Activated B cell treated with CpG ODN at 0.5 μM for 24 hours (primary cell): ENCODE measurements around the gene PRADC1. TPM values are rescaled to one million over a fixed set of nuclear protein-coding genes. Genes with fewer than 3 reads are reported as not detected.

ENCODE experiments used
- ATAC-seq: fragments of 200-7000 bp; cut with Tn5 transposase; one replicate; pipeline ENCODE4 v1.10.0; 2021; ENCODE audit warnings: low read depth, mild to moderate bottlenecking, moderate library complexity
- CTCF ChIA-PET: fragments of 350-600 bp; sonication (Branson Sonifier 250); formaldehyde crosslinking; loops from one replicate; lab custom pipeline; 2021; ENCODE audit warnings: antibody characterized with exemption; lab: Charles Lee
- POLR2A ChIA-PET: fragments of 350-600 bp; sonication (Branson Sonifier 250); formaldehyde crosslinking; loops from one replicate; lab custom pipeline; 2021; ENCODE audit warnings: antibody characterized with exemption; lab: Charles Lee
- DNase-seq: peaks from one replicate; pipeline ENCODE4 v3.0.0; 2022
- H3K27ac Mint-ChIP-seq: one replicate; pipeline ENCODE4 v1.8.0; 2020; ENCODE audit warnings: mixed read lengths
- H3K27me3 Mint-ChIP-seq: one replicate; pipeline ENCODE4 v1.8.0; 2021; ENCODE audit warnings: mixed read lengths
- H3K36me3 Mint-ChIP-seq: one replicate; pipeline ENCODE4 v1.8.0; 2021; ENCODE audit warnings: low read depth, mixed read lengths
- H3K4me1 Mint-ChIP-seq: one replicate; pipeline ENCODE4 v1.8.0; 2021; ENCODE audit warnings: mixed read lengths
- H3K4me3 Mint-ChIP-seq: one replicate; pipeline ENCODE4 v1.8.0; 2020; ENCODE audit warnings: mild to moderate bottlenecking, mixed read lengths
- H3K9me3 Mint-ChIP-seq: one replicate; pipeline ENCODE4 v1.8.0; 2020; ENCODE audit warnings: mixed read lengths
- intact Hi-C: fragments of 100-400 bp; cut with micrococcal nuclease; formaldehyde crosslinking; loops from one replicate; pipeline ENCODE4 v1.15.1; 2024
- total RNA-seq: library from RNA; stranded (reverse); gene quantifications from 2 replicates; pipeline ENCODE4 v1.2.3, GENCODE V29; 2022
- TF ChIP-seq, protein P1 (sequence below): fragments of 200-600 bp; IDR thresholded peaks from one replicate; pipeline ENCODE4 v1.8.0; 2022; ENCODE audit warnings: antibody characterized with exemption, mild to moderate bottlenecking

The PRADC1 gene
- total RNA-seq, 1 donor from 2014 or later = 4.6 TPM

DNA sequence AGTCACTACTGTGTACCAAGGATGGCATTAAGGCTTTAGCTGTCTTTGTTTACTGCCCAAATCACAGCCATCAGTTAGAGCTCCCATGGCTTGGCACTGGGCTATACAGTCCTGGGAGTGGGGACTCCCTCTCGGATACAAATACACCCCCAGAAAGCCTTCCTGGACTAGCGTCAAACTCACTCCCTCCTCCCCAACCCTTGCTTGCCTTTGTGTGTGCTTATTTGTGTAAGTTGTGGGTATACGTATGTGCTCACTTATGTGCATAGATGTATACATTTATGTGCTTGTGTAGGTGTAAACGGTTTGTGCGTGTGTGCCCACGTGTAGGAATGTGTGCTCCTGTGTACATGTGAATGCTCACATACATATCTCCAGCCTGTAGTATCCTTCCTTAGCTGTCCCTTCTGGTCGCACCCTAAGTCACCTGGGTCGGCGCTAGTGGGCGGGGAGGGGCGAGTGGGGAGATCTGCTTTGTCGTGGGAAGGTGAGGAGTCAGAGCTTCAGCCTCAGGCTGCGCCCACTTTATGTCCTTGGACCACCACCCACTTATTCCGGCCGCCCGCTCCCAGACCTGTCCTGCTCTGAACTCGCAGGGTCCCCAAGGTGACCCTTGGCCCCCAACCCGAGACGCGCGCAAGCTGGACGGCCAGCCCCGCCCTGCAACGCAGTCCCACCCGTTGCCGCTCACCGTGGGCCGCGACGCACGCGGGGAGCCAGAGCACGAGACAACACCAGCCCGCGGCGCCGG is 461 bp downstream of the PRADC1 start:
- TF ChIP-seq, protein P1, sequence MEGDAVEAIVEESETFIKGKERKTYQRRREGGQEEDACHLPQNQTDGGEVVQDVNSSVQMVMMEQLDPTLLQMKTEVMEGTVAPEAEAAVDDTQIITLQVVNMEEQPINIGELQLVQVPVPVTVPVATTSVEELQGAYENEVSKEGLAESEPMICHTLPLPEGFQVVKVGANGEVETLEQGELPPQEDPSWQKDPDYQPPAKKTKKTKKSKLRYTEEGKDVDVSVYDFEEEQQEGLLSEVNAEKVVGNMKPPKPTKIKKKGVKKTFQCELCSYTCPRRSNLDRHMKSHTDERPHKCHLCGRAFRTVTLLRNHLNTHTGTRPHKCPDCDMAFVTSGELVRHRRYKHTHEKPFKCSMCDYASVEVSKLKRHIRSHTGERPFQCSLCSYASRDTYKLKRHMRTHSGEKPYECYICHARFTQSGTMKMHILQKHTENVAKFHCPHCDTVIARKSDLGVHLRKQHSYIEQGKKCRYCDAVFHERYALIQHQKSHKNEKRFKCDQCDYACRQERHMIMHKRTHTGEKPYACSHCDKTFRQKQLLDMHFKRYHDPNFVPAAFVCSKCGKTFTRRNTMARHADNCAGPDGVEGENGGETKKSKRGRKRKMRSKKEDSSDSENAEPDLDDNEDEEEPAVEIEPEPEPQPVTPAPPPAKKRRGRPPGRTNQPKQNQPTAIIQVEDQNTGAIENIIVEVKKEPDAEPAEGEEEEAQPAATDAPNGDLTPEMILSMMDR = no peak
- POLR2A ChIA-PET = interaction anchor here (0.6 to 4.5 kb wide), 14 partner anchors 17 to 1421 kb away, joined by 3 to 51 read pairs (median 9); partner anchors contain the start of genes ALMS1, EGR4, EMX1 and FBXO41
- Mint-ChIP-seq H3K27ac (no peak overlapping the region), H3K4me1 (peaks cover 37% of the 10 kb centered on the region), H3K4me3 (peak overlapping the region; percentile 95), H3K27me3 (no peaks in the 10 kb centered on the region), H3K9me3 (no peaks in the 10 kb centered on the region), H3K36me3 (peaks cover 26% of the 10 kb centered on the region)
- ATAC-seq = no peak
- CTCF ChIA-PET = interaction anchor here (1.6 to 2.8 kb wide), 4 partner anchors 20 to 154 kb away, joined by 4 to 23 read pairs (median 8); partner anchors contain the start of gene ALMS1
- intact Hi-C loops = loop anchor here (1.0 to 5.0 kb wide), 7 partner anchors 18 to 1900 kb away; partner anchors contain the start of genes DGUOK, EXOC6B, RAB11FIP5 and SEMA4F
- DNase-seq = no peak

DNA sequence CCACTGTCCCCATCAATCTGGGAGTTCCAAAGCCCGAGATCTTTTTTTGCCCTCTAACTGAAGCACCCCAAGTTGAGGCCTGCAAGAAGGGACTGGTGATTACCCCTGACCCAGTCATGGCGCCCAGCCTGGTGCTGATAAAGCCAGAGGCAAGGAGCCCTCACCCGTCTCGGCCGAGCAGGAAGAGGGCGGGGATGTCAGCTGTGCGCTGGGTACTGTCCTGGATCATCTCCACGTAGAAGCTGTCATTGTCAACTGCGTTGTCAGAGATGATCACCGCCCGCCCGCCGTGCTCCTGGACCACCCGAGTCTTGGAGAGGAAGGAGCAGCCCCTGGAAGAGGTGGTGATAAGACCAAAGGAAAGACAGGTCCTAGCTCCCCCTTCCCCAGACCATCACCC is 4.4 kb downstream of the PRADC1 start:
- intact Hi-C loops = no loop called here
- ChIA-PET POLR2A (no interaction called here), CTCF (no interaction called here)
- TF ChIP-seq, protein P1 = no peak
- H3K27ac Mint-ChIP-seq = no peak overlapping the region
- peaks cover 8% of the 10 kb centered on the region for H3K4me1 Mint-ChIP-seq
- no peaks in the 10 kb centered on the region for H3K9me3 Mint-ChIP-seq
- no peak for DNase-seq
- ATAC-seq = no peak
- peaks cover 25% of the 10 kb centered on the region for H3K36me3 Mint-ChIP-seq
- H3K4me3 Mint-ChIP-seq = no peak overlapping the region
- H3K27me3 Mint-ChIP-seq = no peaks in the 10 kb centered on the region

DNA sequence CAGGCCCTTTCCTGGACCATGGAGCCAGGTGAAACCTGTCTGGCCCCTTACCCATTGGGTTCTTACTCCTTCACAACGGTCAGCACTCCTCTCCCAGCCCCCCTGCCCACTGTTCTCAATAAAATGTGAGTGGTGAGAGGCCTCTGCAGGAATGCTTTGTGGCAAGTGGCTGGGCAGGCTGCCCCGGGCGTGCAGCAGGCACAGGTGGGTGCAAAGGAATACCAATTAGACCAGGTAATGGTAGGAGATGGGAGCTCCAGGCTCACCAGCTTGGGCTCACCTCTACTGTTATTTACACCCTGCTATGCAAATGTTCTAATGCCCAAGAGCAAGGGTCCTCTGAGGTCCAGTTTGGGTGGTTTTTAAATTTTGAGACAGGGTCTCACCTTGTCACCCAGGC is 6.0 kb downstream of the PRADC1 start:
- intact Hi-C loops = no loop called here
- Mint-ChIP-seq H3K4me3 (no peak overlapping the region), H3K27ac (no peak overlapping the region), H3K36me3 (peaks cover 39% of the 10 kb centered on the region), H3K27me3 (no peaks in the 10 kb centered on the region), H3K4me1 (no peaks in the 10 kb centered on the region), H3K9me3 (no peaks in the 10 kb centered on the region)
- ChIA-PET CTCF (no interaction called here), POLR2A (no interaction called here)
- TF ChIP-seq, protein P1 = no peak
- ATAC-seq (no peak), DNase-seq (no peak)

DNA sequence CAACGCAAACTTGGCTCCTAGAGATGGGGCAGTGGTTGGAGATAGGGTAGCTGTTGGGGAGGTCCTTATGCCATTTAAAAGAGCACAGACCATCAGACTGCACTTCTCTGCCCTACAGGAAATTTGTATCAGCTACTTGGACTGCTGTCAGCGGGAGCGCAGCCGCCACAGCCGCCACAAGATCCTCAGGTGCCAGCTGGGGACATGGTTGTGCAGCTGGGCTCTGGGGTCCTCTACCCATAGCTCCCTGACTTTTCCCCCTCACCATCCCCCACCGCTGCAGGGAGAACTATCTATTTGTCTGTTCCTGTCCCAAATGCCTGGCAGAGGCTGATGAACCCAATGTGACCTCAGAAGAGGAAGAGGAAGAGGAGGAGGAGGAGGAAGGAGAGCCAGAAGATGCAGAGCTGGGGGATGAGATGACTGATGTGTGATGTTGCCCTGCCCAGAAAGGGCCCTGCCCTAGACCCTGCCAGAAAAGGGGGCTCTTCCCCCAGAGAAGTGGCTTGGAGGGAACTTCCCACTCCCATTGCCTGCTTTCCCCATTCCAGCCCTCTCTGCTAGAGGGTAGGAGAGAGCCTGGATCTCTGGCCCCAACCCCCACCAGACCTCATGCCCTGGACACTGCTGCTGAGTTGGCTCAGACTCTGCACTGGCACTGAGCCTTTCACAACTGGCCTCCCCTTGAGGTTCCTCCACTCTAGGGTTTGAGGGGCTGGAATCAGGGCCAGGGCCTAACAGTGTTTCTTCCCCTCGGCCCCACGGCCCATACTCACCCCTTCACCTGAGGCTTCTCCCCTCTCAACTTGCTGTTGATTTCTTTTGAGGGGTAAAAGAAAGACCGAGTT is 7.3 kb downstream of the PRADC1 start:
- no peak for ATAC-seq
- no peak overlapping the region for H3K4me3 Mint-ChIP-seq
- H3K27me3 Mint-ChIP-seq = no peaks in the 10 kb centered on the region
- H3K4me1 Mint-ChIP-seq = no peaks in the 10 kb centered on the region
- TF ChIP-seq, protein P1 = no peak
- no peaks in the 10 kb centered on the region for H3K9me3 Mint-ChIP-seq
- intact Hi-C loops = no loop called here
- DNase-seq = no peak
- peaks cover 53% of the 10 kb centered on the region for H3K36me3 Mint-ChIP-seq
- H3K27ac Mint-ChIP-seq = no peak overlapping the region
- ChIA-PET CTCF (no interaction called here), POLR2A (interaction anchor here (0.6 to 1.3 kb wide), 2 partner anchors 8 to 13 kb away, joined by 3 to 5 read pairs; partner anchors contain the start of gene CCT7)

DNA sequence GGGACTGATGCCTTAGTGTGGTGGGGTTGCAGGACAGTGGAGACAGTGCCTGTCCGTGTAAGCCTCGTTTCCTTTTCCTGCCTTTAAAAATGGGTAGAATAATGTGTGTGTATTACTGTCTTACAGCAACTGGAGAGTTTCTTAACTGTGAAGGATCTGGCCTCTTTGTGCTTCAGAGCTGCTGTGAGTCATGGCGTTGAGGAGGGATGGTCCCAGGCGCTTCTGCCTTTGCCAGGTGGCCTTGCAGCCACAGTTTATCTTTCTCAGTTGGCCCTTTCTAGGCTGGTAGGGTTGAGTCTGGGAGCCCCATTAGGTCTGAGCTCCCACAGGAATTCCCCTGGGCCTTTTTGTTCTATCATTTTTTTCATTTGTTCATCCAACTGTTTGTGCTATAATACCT is 9.2 kb downstream of the PRADC1 start:
- H3K4me3 Mint-ChIP-seq = no peak overlapping the region
- POLR2A ChIA-PET = no interaction called here
- CTCF ChIA-PET = interaction anchor here (1.2 kb wide), 1 partner anchor 11 kb away, joined by 3 read pairs; no protein-coding TSS in a partner anchor
- no peaks in the 10 kb centered on the region for H3K4me1 Mint-ChIP-seq
- H3K27ac Mint-ChIP-seq = no peak overlapping the region
- H3K9me3 Mint-ChIP-seq = no peaks in the 10 kb centered on the region
- H3K27me3 Mint-ChIP-seq = no peaks in the 10 kb centered on the region
- TF ChIP-seq, protein P1 = no peak
- DNase-seq = no peak
- ATAC-seq = no peak
- intact Hi-C loops = no loop called here
- H3K36me3 Mint-ChIP-seq = peaks cover 65% of the 10 kb centered on the region
